ENCODE measurements around the gene MATR3.
"Not testable (repeated sequence)": the region's sequence is repeated elsewhere in the genome, so short reads cannot be mapped to it uniquely, and the experiment has no call there.

Gene MATR3

DNA sequence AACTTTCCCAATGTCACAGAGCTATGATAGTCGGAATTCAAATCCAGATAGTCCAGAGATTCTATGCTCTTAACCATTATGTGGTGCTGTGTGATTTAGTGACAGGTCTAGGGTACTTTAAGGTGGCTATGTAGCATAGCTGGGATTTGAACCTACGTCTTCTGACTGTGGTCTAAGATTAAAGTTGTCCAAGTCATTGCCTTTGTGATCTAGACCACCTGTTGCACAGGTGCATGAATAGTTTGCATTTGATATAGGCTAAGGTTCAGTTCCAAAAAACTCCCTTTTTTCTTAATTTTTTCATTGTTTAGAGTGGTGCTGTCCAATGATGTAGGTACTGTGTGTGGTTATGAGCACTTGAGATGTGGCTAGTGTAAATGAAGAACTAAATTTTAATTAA, 50.6 kb downstream of the MATR3 start:
- no peak for DNase-seq (ENCODE audit: low read depth in 2 of 2)

DNA sequence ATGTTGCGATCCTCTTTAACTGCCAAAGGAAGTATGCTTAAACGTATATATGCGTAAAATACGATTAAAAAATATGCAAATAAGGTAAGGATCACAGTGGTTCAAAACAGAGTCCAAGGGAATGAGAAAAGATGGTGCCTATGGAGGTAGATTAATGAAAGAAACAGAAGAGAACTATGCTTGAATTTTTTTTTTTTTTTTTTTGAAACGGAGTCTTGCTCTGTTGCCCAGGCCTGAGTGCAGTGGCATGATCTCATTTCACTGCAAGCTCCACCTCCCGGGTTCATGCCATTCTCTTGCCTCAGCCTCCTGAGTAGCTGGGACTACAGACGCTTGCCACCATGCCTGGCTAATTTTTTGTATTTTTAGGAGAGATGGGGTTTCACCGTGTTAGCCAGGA, 51.9 kb downstream of the MATR3 start:
- DNase-seq (ENCODE audit: low read depth in 2 of 2): not testable (repeated sequence)

DNA sequence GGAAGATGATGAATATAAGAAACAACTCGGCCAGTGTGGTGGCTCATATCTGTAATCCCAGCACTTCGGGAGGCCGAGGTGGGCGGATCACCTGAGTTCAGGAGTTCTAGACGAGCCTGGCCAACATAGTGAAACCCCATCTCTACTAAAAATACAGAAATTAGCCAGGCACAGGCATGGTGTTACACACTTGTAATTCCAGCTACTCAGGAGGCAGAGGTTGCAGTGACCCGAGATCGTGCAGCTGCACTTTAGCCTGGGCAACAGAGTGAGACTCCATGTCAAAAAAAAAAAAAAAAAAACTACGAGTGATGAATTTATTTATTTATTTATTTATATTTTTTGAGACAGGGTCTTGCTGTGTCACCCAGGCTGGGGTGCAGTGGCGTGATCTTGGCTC, 54.3 kb downstream of the MATR3 start:
- not testable (repeated sequence) for DNase-seq (ENCODE audit: low read depth in 2 of 2)

DNA sequence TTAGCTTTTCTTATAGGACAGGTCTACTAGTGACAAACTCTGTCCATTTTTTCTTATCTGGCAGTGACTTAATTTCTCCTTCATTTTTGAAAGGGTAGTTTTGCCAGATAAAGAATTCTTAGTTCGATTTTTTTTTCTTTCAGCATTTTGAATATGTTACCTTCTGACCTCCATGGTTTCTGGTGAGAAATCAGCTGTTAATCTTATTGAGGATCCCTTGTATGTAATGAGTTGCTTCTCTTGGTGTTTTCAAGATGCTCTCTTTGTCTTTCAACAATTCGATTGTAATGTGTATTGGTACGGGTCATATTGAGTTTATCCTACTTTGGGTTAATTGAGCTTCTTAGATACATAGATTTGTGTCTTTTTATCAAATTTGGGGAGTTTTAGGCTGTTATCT, 60.6 kb downstream of the MATR3 start:
- no peak for DNase-seq (ENCODE audit: low read depth in 2 of 2)

DNA sequence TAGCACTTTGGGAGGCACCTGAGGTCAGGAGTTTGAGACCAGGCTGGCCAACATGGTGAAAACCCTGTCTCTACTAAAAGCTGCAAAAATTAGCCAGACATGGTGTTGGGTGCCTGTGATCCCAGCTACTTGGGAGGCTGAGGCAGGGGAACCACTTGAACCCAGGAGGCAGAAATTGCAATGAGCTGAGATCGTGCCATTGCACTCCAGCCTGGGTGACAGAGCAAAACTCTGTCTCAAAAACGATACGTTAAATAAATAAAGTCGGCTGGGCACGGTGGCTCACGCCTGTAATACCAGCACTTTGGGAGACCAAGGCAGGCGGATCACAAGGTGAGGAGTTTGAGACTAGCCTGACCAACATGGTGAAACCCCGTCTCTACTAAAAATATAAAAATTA, 62.4 kb downstream of the MATR3 start:
- DNase-seq (ENCODE audit: low read depth in 2 of 2): not testable (repeated sequence)

DNA sequence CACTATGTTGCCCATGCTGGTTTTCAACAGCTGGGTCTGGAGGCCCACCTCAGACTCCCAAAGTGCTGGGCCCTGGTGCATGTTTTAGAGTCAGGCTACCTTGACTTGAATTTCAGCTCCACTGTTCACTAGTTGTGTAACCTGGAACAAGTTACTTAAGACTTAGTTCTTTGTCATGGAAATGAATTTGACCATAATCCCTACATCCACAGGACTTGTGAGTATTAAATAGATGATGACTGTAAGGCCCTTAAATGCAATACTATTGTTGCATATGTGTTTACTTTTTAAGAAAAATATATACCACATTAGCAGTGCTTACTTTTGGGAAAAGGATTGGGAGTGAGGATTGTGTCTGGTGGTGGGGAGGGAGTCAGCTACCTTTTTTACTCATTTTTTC, 64.5 kb downstream of the MATR3 start:
- DNase-seq (ENCODE audit: low read depth in 2 of 2): no peak

DNA sequence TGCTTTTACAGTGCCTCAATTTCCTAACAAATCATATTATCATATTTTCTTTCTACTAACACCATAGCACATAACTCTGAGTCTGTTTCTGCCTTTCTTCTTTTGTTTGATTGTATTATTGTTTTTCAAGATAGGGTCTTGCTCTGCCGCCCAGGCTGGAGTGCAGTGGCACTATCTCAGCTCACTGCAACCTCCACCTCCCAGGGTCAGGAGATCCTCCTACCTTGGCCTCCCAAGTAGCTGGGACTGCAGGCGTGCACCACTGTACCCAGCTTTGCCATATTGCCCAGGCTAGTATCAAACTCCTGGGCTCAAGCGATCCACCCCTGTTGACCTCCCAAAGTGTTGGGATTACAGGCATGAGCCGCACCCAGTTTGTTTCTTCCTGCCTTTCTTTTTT, 66.8 kb downstream of the MATR3 start:
- no peak for DNase-seq (ENCODE audit: low read depth in 2 of 2)

DNA sequence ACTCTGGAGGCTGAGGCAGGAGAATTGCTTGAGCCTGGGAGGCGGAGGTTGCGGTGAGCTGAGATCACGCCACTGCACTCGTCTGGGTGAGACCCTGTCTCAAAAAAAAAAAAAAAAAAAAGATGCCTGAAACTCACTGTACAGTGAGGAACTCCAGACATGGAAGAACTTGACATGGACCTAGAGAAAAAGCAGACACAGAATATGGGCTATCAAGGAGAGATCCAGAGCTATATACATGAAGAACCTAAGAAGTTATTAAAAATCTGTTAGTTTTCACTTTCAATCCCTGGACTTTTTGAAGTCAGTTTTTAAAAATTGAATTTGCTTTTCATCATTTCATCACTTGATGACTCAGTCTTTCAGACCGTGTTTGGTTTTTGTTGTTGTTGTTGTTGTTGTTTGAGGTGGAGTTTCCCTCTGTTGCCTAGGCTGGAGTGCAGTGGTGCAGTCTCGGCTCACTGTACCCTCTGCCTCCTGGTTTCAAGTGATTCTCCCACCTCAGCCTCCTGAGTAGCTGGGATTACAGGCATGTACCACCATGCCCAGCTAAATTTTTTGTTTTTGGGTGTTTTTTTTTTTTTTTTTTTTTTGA, 68.4 kb downstream of the MATR3 start:
- no peak for DNase-seq (ENCODE audit: low read depth in 2 of 2)

DNA sequence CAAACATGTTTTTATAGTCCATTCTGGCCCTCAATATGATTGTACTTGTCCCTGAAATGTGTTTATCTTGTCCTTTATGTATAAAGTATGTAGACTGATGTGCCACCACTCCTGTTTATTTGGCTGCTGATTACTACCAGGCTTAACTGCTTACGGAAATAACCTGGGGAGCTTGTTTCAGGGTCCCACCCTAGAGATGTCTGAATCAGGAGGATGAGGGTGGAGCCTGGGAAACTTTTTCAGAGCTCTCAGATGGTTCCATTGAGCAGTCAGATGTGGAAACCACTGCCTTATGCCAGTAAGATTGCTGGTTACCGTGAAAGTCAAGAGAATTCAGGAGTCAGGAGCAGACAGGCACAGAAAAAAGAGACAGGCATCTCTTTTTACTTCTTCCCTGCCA, 70.4 kb downstream of the MATR3 start:
- no peak for DNase-seq (ENCODE audit: low read depth in 2 of 2)

DNA sequence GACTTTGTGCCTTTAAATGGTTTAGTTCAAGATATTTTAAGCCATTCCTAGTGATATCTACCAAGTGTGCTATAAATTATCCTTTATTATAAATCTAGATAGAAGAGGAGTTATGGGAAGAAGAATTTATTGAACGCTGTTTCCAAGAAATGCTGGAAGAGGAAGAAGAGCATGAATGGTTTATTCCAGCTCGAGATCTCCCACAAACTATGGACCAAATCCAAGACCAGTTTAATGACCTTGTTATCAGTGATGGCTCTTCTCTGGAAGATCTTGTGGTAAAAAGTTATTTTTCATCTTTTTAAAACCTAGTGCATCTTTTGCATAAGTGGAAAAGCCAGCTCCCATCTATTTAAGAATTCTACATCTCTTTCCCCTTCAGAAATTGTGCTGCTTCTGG, 70.9 kb downstream of the MATR3 start:
- DNase-seq (ENCODE audit: low read depth in 2 of 2): no peak

DNA sequence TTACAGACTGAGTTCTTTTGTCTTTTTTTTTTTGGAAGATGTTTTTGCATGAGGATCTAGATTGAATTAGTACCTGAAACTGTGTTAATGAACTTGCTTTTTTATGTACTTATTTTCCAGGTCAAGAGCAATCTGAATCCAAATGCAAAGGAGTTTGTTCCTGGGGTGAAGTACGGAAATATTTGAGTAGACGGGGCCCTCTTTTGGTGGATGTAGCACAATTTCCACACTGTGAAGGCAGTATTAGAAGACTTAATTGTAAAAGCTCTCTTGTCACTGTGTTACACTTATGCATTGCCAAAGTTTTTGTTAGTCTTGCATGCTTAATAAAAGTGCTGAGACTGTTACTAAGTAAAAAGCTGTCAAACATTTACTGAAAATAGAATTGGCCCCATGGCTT, 75.1 kb downstream of the MATR3 start:
- no peak for DNase-seq (ENCODE audit: low read depth in 2 of 2)

DNA sequence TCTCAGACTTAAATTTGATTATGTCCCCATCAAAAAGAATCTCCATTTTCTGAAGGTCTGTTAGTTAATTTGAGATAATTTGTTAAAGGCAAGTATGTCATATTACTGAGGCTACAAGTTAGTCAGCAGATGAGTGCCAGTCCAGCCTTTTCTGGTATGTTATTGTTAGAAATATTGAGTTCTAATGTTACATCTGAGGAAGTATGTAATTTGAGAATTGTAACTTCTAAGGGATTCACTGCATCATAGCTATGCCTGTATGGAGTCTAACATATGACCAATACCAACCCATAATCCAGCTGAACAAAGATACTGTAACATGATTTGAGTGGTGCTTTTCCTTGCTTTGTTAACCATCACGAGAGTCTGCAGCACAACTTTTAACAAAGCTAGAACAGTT, 75.6 kb downstream of the MATR3 start:
- no peak for DNase-seq (ENCODE audit: low read depth in 2 of 2)

DNA sequence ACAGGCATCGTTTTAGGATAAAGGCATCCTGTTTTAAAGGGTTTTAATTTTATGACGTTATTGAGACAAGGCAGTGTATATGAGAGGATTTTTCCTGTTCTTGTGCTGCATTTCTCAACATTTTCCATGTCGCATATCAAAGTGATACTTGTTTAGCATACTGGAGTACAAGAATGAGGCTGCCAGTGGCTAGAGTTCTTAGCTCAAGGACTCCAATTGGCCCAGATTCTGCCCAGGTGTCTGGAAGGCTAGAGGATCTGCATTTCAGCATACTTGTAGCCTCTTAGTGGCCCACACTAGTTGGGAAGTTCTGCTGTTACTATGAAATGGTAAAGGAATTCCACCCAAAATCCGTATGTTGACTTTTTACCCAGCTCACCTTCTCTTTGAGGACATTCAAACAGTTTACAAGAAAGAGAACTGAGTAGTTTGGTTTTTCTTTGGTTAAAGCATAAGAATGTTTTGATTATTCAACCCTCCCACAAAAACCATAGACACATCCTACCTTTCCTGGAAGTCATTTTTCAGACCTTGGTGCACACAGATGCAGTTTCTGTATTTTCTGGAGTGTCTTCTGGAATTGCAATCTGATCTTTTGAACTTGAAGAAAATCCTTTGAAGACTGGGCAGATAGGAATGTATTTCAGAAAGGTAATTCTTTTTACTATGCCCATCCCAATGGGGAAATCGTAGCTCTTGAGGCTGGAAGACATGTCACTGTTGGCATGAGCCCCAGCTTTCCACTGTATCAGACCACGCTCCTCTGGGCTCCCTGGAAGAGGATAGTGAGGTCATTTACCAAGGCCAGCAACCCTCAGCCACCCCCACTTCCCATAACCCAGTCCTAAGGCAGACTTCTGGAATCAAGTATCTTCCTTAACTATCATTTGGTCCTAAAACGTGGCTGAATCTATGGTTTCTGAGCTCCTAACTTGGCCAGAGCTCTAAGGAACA, 78.2 kb downstream of the MATR3 start:
- no peak for DNase-seq (ENCODE audit: low read depth in 2 of 2)

DNA sequence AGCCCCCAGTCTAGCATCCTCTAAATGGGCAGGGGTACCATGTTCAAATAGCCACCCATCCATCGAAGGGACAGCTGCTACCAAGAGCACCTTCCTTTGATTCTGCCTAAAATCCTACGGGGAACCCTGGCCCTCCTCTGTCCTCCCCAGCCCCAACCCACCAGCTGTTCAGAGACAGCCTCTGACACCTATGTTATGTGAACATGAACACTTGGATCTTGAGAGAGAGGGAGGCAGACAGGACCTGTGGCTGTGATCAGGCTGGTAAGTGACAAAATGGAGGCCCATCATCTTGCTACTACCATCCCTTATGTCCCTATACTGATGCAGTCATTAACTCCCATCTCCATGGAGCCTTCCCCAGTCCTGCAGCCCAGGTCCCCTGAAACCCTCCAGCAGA, 81.4 kb downstream of the MATR3 start:
- no peak for DNase-seq (ENCODE audit: low read depth in 2 of 2)

DNA sequence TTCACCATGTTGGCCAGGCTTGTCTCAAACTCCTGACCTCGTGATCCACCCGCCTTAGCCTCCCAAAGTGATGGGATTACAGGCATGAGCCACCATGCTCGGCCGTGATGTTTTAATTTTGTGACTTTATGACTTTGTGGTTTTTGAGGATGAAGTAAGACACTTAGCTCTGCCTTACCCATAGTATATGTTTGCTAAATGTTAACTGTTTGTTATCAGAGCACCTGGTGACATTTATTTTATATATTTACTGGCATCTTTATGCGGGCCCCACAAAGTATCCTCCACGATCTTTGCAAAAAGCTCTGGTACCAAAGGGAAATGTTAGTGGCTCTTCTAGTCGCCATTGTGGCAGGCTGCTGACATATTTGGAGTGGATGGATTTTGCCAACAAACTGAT, 82.8 kb downstream of the MATR3 start:
- no peak for DNase-seq (ENCODE audit: low read depth in 2 of 2)

DNA sequence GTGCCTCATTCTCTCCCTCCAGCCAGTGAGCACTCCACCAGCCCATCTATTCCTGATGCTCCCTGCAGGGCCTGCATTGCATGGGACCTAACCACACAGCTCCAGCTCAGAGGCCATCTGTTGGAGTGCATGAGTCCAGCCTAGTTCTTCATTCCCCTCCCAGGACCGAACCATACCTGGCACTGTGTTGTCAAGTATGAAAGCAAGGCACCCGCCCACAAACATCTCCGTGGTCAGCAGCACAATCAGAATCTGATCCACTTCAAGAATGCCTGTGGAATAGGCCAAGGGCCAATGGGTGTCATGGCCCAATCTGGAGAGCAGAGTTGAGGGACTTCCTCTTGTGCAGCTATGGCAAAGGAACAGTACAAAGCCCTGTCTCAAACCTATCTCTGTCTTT, 83.7 kb downstream of the MATR3 start:
- DNase-seq (ENCODE audit: low read depth in 2 of 2): no peak

DNA sequence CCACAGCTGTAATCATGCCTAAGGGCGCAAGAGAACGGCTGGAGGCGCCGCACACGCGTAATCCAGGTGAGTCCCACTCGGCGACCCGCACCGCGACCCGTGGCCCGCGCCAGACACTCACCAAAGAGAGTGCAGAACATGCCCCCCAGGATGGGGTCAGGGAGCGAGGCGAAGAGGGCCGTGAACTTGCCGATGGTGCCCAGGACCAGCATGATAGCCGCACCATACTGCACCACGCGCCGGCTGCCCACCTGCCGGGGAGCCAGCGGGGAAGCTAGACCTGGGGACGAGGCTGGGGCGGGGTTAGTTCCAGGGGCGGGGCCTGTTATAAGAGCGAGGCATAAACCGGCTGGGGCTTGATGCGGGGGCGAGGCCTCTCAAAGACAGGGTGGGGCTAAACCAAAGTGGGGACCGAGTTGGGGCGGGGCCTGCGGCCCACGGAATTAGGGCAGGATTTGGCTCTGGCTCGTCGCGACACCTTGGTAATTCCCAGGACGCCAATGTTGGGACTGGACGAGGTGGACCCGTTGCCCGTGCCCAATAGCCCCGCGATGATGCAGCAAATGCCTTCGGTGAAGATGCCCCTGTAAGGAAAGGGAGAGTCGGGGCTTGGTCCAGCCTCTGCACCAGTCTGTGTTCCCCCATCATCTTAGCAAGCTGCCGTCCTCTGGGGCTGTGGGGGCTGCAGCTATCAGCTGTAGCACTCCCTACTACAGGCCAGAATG, 84.7 kb downstream of the MATR3 start:
- DNase-seq (ENCODE audit: low read depth in 2 of 2): no peak

DNA sequence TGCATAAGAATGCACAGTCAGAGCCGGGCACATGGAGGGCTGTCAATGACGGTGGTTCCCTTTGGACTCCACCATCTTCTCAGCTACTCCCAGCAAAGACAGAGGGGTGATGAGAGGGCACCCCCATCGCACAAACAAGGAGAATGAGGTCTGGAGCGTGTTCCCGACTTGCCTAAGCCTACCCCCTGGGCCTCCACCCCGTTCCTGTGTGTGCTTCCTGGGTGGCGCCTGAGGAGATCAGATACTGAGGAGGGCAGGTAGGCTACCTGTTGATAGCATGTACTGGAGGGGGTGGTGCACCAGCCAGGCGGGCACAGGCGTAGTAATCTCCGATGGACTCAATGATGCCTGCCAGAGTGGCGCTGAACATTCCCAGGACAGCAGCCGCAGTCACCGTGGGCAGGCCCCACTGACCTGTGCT, 85.4 kb downstream of the MATR3 start:
- no peak for DNase-seq (ENCODE audit: low read depth in 2 of 2)

DNA sequence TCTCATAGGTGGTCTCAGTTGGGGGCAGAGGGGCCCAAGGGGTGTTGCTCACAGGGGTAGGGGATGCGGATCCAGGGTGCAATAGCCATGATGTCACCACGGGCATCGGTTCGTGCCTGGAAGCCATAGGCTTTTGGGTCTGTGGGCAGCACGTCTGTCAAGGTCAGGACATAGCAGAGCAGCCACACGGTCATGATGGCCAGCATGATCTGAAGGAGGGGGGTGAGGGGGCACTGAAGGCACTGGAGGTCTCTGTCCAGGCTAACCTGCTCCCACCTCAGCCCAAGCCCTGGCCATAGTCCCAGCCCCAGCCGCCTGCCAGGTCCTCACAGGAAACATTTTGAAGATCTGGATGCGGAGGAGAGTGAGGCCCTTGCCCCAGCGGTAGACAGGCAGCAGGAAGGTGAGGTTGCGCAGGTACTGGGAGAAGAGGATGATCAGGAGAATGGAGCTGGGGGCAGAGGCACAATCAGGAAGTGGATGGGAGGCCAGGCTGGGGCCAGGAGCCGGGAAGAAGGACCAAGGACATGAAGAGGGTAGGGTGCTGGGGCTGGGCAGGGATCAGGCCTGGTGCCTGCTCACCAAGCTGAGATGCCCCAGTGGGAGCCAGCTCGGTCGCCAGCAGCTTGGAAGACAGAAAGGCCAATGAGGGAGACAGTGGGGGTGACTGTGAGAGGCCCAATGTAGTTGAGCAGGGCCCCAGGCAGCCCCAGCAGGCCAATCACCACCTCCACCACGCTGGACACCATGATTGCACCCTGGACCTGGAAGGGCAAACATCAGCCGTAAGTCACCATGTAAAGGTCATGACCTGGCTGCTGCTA, 86.3 kb downstream of the MATR3 start:
- DNase-seq (ENCODE audit: low read depth in 2 of 2): no peak

All from stimulated activated CD4-positive, alpha-beta T cell treated with anti-CD3 and anti-CD28 coated beads, Interleukin-1b, Interleukin-23, amount 100 ng/mL, for 4 hours (primary cell).